ENCODE results near the gene EFNA2. TPM values are rescaled to one million over a fixed set of nuclear protein-coding genes. Genes with fewer than 3 reads are reported as not detected.

The EFNA2 gene
- total RNA-seq, 4 donors from 2014 or later: not detected

- intact Hi-C loops (cut with DNase I; ENCODE audit: low total_unique reads): no loop called here
- Histone ChIP-seq H3K27ac (no peak overlapping the region), H3K27me3 (peaks cover 57 to 70% (median 66%) of the 10 kb centered on the region in 3 donors), H3K4me1 (peaks cover 0 to 6% of the 10 kb centered on the region in 2 donors), H3K9me3 (no peaks in the 10 kb centered on the region), H3K4me3 (no peak overlapping the region), H3K36me3 (no peaks in the 10 kb centered on the region)
- ATAC-seq: no peak
- no peak for DNase-seq
- no peak for TF ChIP-seq POLR2A (IDR thresholded peaks at IDR 0.05)
- no peak for TF ChIP-seq CTCF (IDR thresholded peaks at IDR 0.05 in 4 of 5, conservative IDR thresholded peaks at IDR 0.05 in 1 of 5)
- in situ Hi-C loops (cut with MboI; ENCODE audit: low sequenced_read_pairs in 4 of 4): no loop called here
These were observed 1.0 kb downstream of the EFNA2 start for GRCh38 chr19:1286487-1287353.

DNA sequence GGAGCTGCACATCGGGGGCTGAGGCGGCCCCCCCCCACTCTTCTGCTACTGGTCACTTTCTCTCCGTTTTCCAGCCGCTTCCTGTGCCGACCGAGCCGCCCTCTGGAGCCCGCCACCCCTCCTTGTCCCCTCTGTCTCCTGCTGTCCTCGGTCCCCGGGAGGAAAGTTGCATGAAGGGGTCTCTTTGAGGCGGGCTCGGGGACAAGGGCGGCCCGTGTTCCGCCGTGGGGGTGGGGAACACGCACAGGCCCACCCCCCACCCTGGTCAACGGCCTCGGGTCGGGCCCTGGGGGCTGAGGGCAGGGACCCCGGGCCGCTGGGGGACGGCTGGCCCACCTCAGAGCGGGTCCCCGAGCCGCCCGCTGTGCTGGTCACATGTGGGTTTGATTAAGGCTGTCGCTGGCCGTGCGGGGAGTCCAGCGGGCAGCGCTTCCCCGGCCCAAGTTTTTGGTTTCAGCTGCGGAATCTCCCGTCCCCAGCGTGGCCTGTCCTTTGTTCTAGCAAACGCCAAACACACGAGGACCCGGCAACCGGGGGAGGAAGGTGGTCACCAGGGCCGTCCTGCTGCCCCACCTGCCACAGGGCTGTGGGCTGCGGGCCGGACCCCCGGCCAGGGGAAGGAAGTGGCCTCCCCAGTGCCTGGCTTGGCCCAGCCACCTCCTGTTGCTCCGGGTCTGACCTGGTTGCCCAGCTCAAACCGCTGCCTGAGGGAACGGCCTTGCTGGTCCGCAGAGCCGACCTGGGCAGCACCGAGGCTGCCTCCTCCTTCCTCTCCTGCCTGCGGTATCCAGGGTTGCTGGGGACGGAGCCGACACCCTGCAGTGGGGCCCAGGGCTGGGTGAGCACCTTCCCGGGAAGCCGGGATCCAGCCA is 1.9 kb downstream of the EFNA2 start:
- TF ChIP-seq CTCF (IDR thresholded peaks at IDR 0.05 in 4 of 5, conservative IDR thresholded peaks at IDR 0.05 in 1 of 5): no peak
- TF ChIP-seq POLR2A (IDR thresholded peaks at IDR 0.05): no peak
- H3K4me3 ChIP-seq: no peak overlapping the region
- peaks cover 64 to 78% (median 72%) of the 10 kb centered on the region in 3 donors for H3K27me3 ChIP-seq
- no peaks in the 10 kb centered on the region for H3K36me3 ChIP-seq
- ATAC-seq (no peak), DNase-seq (no peak)
- H3K9me3 ChIP-seq: no peaks in the 10 kb centered on the region
- intact Hi-C loops (cut with DNase I; ENCODE audit: low total_unique reads): no loop called here
- peaks cover 0 to 6% of the 10 kb centered on the region in 2 donors for H3K4me1 ChIP-seq
- in situ Hi-C loops (cut with MboI; ENCODE audit: low sequenced_read_pairs in 4 of 4): no loop called here
- H3K27ac ChIP-seq: no peak overlapping the region

GRCh38 chr19:1288226-1288612 is 2.5 kb downstream of the EFNA2 start:
- DNase-seq (no peak), ATAC-seq (no peak)
- TF ChIP-seq POLR2A (IDR thresholded peaks at IDR 0.05): no peak
- TF ChIP-seq CTCF (IDR thresholded peaks at IDR 0.05 in 4 of 5, conservative IDR thresholded peaks at IDR 0.05 in 1 of 5): no peak
- H3K4me1 ChIP-seq: peaks cover 0 to 6% of the 10 kb centered on the region in 2 donors
- no peaks in the 10 kb centered on the region for H3K9me3 ChIP-seq
- intact Hi-C loops (cut with DNase I; ENCODE audit: low total_unique reads) (no loop called here), in situ Hi-C loops (cut with MboI; ENCODE audit: low sequenced_read_pairs in 4 of 4) (no loop called here)
- H3K27ac ChIP-seq: no peak overlapping the region
- no peaks in the 10 kb centered on the region for H3K36me3 ChIP-seq
- H3K27me3 ChIP-seq: peaks cover 62 to 77% (median 72%) of the 10 kb centered on the region in 3 donors
- H3K4me3 ChIP-seq: no peak overlapping the region

DNA sequence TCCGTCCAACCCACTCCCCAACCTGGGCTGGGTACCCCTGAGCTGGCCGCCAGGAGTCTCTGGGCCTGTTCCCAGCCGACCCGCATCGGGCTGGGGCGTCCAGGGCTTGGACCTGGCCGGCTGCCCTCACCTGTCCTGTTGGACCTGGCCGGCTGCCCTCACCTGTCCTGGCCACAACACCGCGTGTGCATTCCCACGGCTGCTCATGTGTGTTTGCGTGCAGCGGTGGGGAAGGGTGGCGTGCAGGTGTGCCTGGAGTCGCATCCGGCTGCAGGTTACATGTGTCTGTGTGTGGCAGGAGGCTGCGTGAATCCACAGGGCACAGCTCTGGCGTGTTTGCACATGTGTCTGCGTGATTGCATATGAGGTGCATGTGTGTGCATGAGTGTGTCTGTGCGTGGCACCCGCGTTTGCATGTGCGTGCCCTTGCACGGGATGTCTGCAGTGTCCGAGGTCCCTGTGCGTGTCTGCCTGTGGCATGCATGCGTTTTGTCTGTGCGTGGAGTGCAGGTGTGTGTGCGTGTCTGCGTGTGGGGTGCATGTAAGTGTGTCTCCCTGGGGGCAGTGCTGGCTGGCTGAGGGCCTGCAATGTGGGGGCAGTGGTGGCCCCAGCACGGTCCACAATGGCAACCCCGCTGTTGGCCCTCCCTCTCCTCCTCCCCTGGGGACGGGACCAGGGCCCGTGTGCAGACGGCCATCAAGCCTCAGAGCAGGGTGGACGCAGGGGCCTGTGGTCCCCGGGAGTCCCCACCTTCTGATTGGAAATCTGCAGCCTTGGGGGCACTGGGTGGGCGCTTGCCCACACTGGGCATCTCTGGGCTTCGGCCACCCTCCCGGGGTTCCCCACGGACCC is 3.4 kb downstream of the EFNA2 start:
- DNase-seq: no peak

More for the DNA sequence above, 3.4 kb downstream of the EFNA2 start:
- intact Hi-C loops (cut with DNase I; ENCODE audit: low total_unique reads): no loop called here
- in situ Hi-C loops (cut with MboI; ENCODE audit: low sequenced_read_pairs in 4 of 4): no loop called here
- peaks cover 62 to 76% (median 72%) of the 10 kb centered on the region in 3 donors for H3K27me3 ChIP-seq
- no peak overlapping the region for H3K27ac ChIP-seq
- TF ChIP-seq CTCF (IDR thresholded peaks at IDR 0.05 in 4 of 5, conservative IDR thresholded peaks at IDR 0.05 in 1 of 5): no peak
- no peak for TF ChIP-seq POLR2A (IDR thresholded peaks at IDR 0.05)
- H3K4me3 ChIP-seq: no peak overlapping the region
- ATAC-seq: no peak
- peaks cover 0 to 6% of the 10 kb centered on the region in 2 donors for H3K4me1 ChIP-seq
- H3K9me3 ChIP-seq: no peaks in the 10 kb centered on the region
- H3K36me3 ChIP-seq: no peaks in the 10 kb centered on the region

Measured in gastrocnemius medialis (tissue), 4 donors.